ENCODE data around the gene OST4.

OST4 gene

DNA sequence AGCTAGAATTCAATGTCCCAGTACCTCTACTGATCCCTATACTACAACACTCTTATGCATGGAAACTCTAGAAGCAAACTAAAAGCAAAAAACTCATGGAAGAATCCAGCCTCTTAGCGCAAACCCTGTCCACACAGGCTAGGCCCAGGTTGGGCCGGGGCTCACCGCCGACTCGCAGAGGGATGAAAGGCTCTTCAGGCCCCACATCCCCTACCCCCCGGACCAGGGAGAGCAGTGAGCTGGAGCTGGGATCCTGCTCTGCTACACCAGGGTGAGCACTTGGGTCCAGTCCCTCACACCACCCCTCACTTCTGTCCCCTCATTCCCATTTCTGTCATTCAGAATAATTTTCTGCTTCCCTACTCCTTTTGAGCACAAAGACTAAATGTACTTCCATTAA is 2.0 kb downstream of the OST4 start:
- TF ChIP-seq YY1 (IDR thresholded peaks at IDR 0.05; ENCODE audit: insufficient read depth, insufficient read length) (no peak), ZNF274 (IDR thresholded peaks at IDR 0.05; ENCODE audit: low read depth, low read length) (no peak), SUZ12 (IDR thresholded peaks at IDR 0.05; ENCODE audit: extremely low read depth, insufficient read depth, insufficient read length) (no peak)
- DNase-seq (ENCODE audit: low read depth, low spot score), result no peak
- Histone ChIP-seq H3K36me3 (ENCODE audit: insufficient read depth, insufficient read length, low read length) (peaks cover 51% of the 10 kb centered on the region), H3K4me1 (ENCODE audit: insufficient read depth, insufficient read length) (no peaks in the 10 kb centered on the region), H3K27me3 (ENCODE audit: insufficient read depth, insufficient read length) (no peaks in the 10 kb centered on the region), H3K9me3 (ENCODE audit: insufficient read depth, low read length) (no peaks in the 10 kb centered on the region), H3K4me3 (ENCODE audit: insufficient read length, low read depth) (no peak overlapping the region), H3K9ac (ENCODE audit: insufficient read length, low read depth) (no peak overlapping the region)

DNA sequence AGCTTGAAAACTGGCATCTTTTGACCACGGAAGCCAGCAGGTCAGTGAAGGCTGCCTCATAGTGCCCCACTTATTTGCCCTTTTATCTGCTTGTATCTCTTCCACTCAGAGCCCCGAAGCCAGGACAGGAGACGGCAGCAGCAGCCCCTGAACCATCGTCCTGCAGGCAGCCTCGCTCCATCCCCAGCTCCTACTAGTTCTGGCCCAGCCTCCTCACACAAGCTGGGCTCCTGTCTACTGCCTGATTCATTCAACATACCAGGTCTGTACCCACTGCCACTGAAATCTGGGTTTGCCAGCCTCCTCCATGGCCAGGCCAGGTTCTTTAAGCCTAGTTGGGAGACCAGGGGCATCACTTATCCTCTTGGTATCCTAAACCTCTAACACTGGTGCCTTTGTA is 4.1 kb downstream of the OST4 start:
- Histone ChIP-seq H3K36me3 (ENCODE audit: insufficient read depth, insufficient read length, low read length) (peaks cover 59% of the 10 kb centered on the region), H3K9ac (ENCODE audit: insufficient read length, low read depth) (no peak overlapping the region), H3K27me3 (ENCODE audit: insufficient read depth, insufficient read length) (no peaks in the 10 kb centered on the region), H3K9me3 (ENCODE audit: insufficient read depth, low read length) (no peaks in the 10 kb centered on the region), H3K4me1 (ENCODE audit: insufficient read depth, insufficient read length) (no peaks in the 10 kb centered on the region), H3K4me3 (ENCODE audit: insufficient read length, low read depth) (no peak overlapping the region)
- DNase-seq (ENCODE audit: low read depth, low spot score), result no peak
- no peak for TF ChIP-seq YY1 (IDR thresholded peaks at IDR 0.05; ENCODE audit: insufficient read depth, insufficient read length)
- no peak for TF ChIP-seq ZNF274 (IDR thresholded peaks at IDR 0.05; ENCODE audit: low read depth, low read length)
- TF ChIP-seq SUZ12 (IDR thresholded peaks at IDR 0.05; ENCODE audit: extremely low read depth, insufficient read depth, insufficient read length), result no peak

DNA sequence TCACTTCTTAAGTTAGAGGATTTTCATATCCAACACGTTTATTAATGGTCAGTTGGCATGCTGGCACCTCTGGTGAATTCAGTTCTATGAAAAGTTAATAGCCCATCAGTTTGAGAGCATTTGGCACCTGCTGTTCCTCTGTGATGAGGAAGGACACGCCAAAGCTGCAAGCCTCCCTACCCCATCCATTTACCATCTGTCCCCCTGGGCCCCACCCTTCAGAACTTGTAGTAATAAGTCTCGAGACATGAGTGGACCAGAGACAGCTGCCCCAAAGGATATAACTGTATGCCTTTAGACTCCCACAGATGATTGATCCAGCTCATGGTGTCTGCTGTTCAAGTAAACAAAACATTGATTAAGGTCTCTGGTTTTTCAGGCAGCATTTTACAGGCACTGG is 6.3 kb downstream of the OST4 start:
- Histone ChIP-seq H3K9me3 (ENCODE audit: insufficient read depth, low read length) (no peaks in the 10 kb centered on the region), H3K9ac (ENCODE audit: insufficient read length, low read depth) (no peak overlapping the region), H3K4me1 (ENCODE audit: insufficient read depth, insufficient read length) (no peaks in the 10 kb centered on the region), H3K4me3 (ENCODE audit: insufficient read length, low read depth) (no peak overlapping the region), H3K27me3 (ENCODE audit: insufficient read depth, insufficient read length) (no peaks in the 10 kb centered on the region), H3K36me3 (ENCODE audit: insufficient read depth, insufficient read length, low read length) (peaks cover 56% of the 10 kb centered on the region)
- DNase-seq (ENCODE audit: low read depth, low spot score), result no peak
- TF ChIP-seq YY1 (IDR thresholded peaks at IDR 0.05; ENCODE audit: insufficient read depth, insufficient read length) (no peak), ZNF274 (IDR thresholded peaks at IDR 0.05; ENCODE audit: low read depth, low read length) (no peak), SUZ12 (IDR thresholded peaks at IDR 0.05; ENCODE audit: extremely low read depth, insufficient read depth, insufficient read length) (no peak)

DNA sequence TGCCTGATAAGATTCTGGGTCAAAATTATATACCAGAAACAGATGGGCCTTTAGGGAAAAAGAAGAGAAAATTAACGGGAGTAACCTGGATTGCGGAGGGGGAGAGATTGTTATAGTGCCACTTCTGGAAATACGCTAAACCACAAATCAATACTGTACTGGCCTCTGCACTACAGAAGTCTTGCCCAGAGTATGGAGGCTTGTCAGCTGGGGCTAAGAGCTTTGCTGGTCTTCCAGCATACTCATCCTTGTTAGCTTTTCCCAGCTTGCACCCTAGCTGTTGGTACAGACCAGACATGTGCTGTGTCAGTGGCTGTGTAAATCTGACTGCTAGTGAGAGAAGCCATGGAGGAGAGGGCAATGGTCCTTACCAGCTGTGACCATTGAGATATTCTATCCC is 11.1 kb downstream of the OST4 start:
- Histone ChIP-seq H3K9ac (ENCODE audit: insufficient read length, low read depth) (no peak overlapping the region), H3K4me1 (ENCODE audit: insufficient read depth, insufficient read length) (no peaks in the 10 kb centered on the region), H3K4me3 (ENCODE audit: insufficient read length, low read depth) (no peak overlapping the region), H3K27me3 (ENCODE audit: insufficient read depth, insufficient read length) (no peaks in the 10 kb centered on the region), H3K36me3 (ENCODE audit: insufficient read depth, insufficient read length, low read length) (peaks cover 64% of the 10 kb centered on the region), H3K9me3 (ENCODE audit: insufficient read depth, low read length) (no peaks in the 10 kb centered on the region)
- no peak for TF ChIP-seq SUZ12 (IDR thresholded peaks at IDR 0.05; ENCODE audit: extremely low read depth, insufficient read depth, insufficient read length)
- TF ChIP-seq YY1 (IDR thresholded peaks at IDR 0.05; ENCODE audit: insufficient read depth, insufficient read length), result no peak
- no peak for TF ChIP-seq ZNF274 (IDR thresholded peaks at IDR 0.05; ENCODE audit: low read depth, low read length)
- no peak for DNase-seq (ENCODE audit: low read depth, low spot score)

DNA sequence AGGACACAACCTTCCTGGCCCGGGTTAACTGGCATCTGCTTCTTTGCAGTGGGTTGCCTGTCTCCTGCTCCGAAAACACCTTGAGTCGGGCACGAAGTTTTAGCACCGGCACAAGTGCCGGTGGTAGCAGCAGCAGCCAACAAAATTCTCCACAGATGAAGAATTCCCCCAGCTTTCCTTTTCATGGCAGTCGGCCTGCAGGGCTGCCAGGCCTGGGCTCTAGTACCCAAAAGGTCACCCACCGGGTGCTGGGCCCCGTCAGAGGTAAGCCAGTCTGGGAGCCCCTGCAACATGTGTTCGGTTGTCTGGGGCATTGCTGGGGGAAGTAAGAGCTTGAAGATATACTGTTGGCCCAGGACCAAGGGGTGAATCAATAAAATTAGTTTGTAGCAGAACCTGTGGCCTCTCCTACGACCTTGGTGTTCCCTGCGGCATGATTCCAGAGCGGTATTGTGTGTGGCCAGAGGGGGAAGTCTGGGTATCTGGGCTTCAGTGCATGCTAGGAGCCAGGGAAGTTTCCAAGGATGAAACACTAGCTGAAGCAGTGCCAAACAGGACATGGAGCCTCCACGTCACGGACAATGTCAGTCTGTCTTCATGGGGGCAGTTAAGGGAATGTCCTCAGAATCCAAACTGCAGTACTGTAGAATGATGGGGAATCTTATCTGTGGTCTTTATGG is 12.2 kb downstream of the OST4 start:
- Histone ChIP-seq H3K36me3 (ENCODE audit: insufficient read depth, insufficient read length, low read length) (peaks cover 69% of the 10 kb centered on the region), H3K4me1 (ENCODE audit: insufficient read depth, insufficient read length) (no peaks in the 10 kb centered on the region), H3K27me3 (ENCODE audit: insufficient read depth, insufficient read length) (no peaks in the 10 kb centered on the region), H3K4me3 (ENCODE audit: insufficient read length, low read depth) (no peak overlapping the region), H3K9me3 (ENCODE audit: insufficient read depth, low read length) (no peaks in the 10 kb centered on the region), H3K9ac (ENCODE audit: insufficient read length, low read depth) (no peak overlapping the region)
- TF ChIP-seq SUZ12 (IDR thresholded peaks at IDR 0.05; ENCODE audit: extremely low read depth, insufficient read depth, insufficient read length) (no peak), ZNF274 (IDR thresholded peaks at IDR 0.05; ENCODE audit: low read depth, low read length) (no peak), YY1 (IDR thresholded peaks at IDR 0.05; ENCODE audit: insufficient read depth, insufficient read length) (no peak)
- DNase-seq (ENCODE audit: low read depth, low spot score), result no peak

DNA sequence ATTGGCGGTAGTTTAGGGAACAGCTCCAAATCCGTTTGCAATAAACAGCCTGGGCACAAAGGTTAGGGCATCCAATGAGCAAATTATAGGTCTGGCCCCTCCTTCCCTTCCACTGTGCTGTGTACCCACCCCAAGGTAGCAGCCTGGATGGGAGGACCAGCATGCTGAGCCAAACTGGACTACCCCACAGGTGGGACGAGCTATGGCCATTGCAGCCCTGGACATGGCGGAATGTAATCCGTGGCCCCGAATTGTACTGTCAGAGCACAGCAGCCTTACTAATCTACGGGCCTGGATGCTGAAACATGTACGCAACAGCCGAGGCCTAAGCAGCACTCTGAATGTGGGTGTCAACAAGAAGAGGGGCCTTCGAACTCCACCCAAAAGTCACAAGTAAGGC is 13.2 kb downstream of the OST4 start:
- H3K4me1 ChIP-seq (ENCODE audit: insufficient read depth, insufficient read length), result no peaks in the 10 kb centered on the region
- peaks cover 77% of the 10 kb centered on the region for H3K36me3 ChIP-seq (ENCODE audit: insufficient read depth, insufficient read length, low read length)
- H3K9me3 ChIP-seq (ENCODE audit: insufficient read depth, low read length), result no peaks in the 10 kb centered on the region
- H3K27me3 ChIP-seq (ENCODE audit: insufficient read depth, insufficient read length), result no peaks in the 10 kb centered on the region
- no peak for TF ChIP-seq YY1 (IDR thresholded peaks at IDR 0.05; ENCODE audit: insufficient read depth, insufficient read length)
- TF ChIP-seq SUZ12 (IDR thresholded peaks at IDR 0.05; ENCODE audit: extremely low read depth, insufficient read depth, insufficient read length), result no peak
- no peak for TF ChIP-seq ZNF274 (IDR thresholded peaks at IDR 0.05; ENCODE audit: low read depth, low read length)
- no peak for DNase-seq (ENCODE audit: low read depth, low spot score)
- H3K9ac ChIP-seq (ENCODE audit: insufficient read length, low read depth), result no peak overlapping the region
- H3K4me3 ChIP-seq (ENCODE audit: insufficient read length, low read depth), result no peak overlapping the region

DNA sequence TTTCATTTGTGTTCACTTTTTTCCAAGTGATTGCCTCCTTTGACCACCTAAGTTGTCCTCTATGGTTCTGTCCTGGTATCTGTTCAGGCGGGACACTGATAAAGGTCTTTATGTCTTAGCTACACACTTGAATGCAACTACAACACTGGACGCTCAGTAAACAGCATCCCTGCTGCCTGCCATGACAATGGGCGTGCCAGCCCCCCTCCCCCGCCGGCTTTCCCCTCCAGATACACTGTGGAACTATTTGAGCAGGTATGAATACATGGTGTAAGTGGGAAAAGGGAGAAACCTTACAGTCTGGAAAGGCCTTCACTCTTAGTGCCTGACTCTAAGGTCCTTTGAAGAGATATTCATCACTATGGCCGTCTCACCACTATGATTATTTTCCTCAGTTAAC is 14.3 kb downstream of the OST4 start:
- Histone ChIP-seq H3K36me3 (ENCODE audit: insufficient read depth, insufficient read length, low read length) (peaks cover 77% of the 10 kb centered on the region), H3K27me3 (ENCODE audit: insufficient read depth, insufficient read length) (no peaks in the 10 kb centered on the region), H3K9ac (ENCODE audit: insufficient read length, low read depth) (no peak overlapping the region), H3K4me1 (ENCODE audit: insufficient read depth, insufficient read length) (no peaks in the 10 kb centered on the region), H3K4me3 (ENCODE audit: insufficient read length, low read depth) (no peak overlapping the region), H3K9me3 (ENCODE audit: insufficient read depth, low read length) (no peaks in the 10 kb centered on the region)
- DNase-seq (ENCODE audit: low read depth, low spot score), result no peak
- TF ChIP-seq SUZ12 (IDR thresholded peaks at IDR 0.05; ENCODE audit: extremely low read depth, insufficient read depth, insufficient read length), result no peak
- no peak for TF ChIP-seq ZNF274 (IDR thresholded peaks at IDR 0.05; ENCODE audit: low read depth, low read length)
- TF ChIP-seq YY1 (IDR thresholded peaks at IDR 0.05; ENCODE audit: insufficient read depth, insufficient read length), result no peak
